ENCODE results near the gene SDHC.
"Not testable (repeated sequence)": the region's sequence is repeated elsewhere in the genome, so short reads cannot be mapped to it uniquely, and the experiment has no call there.

SDHC gene

DNA sequence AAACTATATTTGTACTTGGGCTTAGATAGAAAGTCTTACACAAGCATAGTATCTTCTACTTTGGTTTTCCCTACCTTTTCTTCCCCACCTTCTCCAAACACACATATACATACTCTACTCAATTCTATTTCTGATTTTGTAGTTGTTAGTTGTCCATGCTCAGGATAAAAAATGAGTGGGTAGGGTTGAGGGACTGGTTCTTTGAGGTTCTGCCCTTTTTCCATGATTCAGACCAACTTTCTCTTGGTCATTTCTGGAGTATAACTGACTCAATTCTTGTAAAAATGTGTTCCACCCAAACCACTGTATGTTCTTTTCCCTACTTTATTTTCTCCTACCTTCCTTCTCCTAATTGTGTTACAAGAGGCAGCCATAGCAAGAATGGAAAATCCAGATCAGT is 50.2 kb downstream of the SDHC start:
- H3K4me1 ChIP-seq (ENCODE audit: insufficient read depth, low read length): peaks cover 3% of the 10 kb centered on the region
- no peaks in the 10 kb centered on the region for H3K27me3 ChIP-seq (ENCODE audit: control insufficient read depth in 1 of 2, insufficient read depth in 2 of 2, low read length in 2 of 2)
- H3K27ac ChIP-seq (ENCODE audit: low read depth, low read length): no peak overlapping the region
- no peaks in the 10 kb centered on the region for H3K9me3 ChIP-seq (ENCODE audit: low read length)
- no peaks in the 10 kb centered on the region for H3K36me3 ChIP-seq (ENCODE audit: insufficient read depth, low read length)
- H3K9ac ChIP-seq (ENCODE audit: low read length): no peak overlapping the region
- H3K4me3 ChIP-seq (ENCODE audit: low read depth in 1 of 2, low read length in 2 of 2): no peak overlapping the region

DNA sequence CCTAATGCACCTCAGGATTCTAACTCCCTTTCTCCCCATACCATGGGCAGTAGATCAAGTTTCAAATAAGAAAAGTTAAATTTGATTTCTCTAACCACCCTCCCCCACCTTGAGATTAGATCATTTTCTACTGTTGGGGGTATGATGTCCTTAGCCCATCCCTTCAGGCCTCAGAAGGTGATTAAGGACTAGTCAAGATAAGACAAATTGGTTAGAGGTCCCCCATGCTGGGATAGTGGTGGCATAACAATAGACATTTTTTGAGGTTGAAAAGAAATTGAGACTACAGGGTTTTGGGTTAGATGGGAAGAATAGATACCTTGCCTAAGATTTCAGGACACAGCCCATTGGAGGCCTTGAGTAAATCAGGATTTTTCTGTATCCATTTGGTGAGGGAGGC is 51.0 kb downstream of the SDHC start:
- H3K27ac ChIP-seq (ENCODE audit: low read depth, low read length): no peak overlapping the region

DNA sequence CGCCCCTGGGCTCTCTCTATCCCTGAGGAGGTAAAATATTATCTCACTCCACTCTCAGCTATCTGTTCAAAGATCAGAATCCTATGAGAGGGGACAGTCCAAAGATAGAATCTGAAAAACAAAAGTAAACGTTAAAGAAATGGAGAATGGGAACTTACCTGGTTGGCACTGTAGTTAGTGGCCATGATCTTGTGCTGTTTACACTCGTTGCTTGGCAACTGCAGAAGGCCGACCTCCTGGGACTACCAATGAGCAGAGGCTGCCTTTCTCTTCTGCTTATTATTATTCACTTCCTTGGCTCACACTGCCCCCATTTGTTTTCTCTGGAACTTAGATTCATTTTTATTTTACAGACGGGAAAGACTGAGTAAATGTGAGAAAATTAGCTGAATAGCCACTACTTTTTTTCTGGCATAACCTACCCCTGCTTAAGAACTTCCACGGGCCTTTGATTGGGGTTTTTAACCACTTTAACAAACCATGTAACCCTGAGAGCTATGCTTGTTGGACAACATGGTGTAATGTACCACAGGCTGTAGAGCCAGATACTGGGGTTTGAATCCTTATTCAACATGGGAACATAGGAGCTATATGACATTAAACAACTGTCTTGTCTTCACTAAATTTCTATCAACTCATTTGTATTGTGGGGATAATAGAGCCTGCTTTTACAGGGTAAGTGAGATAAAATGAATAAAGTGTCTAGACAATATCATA is 53.7 kb downstream of the SDHC start, which contains the start of gene CFAP126:
TSS of gene CFAP126 (minus strand) at position 193 of the 717 bp plus-strand sequence. CDS start at position 185, 8 bp downstream.
- no peaks in the 10 kb centered on the region for H3K27me3 ChIP-seq (ENCODE audit: control insufficient read depth in 1 of 2, insufficient read depth in 2 of 2, low read length in 2 of 2)
- no peaks in the 10 kb centered on the region for H3K36me3 ChIP-seq (ENCODE audit: insufficient read depth, low read length)
- no peaks in the 10 kb centered on the region for H3K9me3 ChIP-seq (ENCODE audit: low read length)
- no peak within 1 kb of the TSS for H3K4me3 ChIP-seq (ENCODE audit: low read depth in 1 of 2, low read length in 2 of 2)
- H3K9ac ChIP-seq (ENCODE audit: low read length): no peak within 1 kb of the TSS
- H3K27ac ChIP-seq (ENCODE audit: low read depth, low read length): no peak within 1 kb of the TSS
- peaks cover 3% of the 10 kb centered on the region for H3K4me1 ChIP-seq (ENCODE audit: insufficient read depth, low read length)

More for the DNA sequence above, 51.0 kb downstream of the SDHC start:
- no peak overlapping the region for H3K4me3 ChIP-seq (ENCODE audit: low read depth in 1 of 2, low read length in 2 of 2)
- no peak overlapping the region for H3K9ac ChIP-seq (ENCODE audit: low read length)
- H3K4me1 ChIP-seq (ENCODE audit: insufficient read depth, low read length): peaks cover 3% of the 10 kb centered on the region
- H3K27me3 ChIP-seq (ENCODE audit: control insufficient read depth in 1 of 2, insufficient read depth in 2 of 2, low read length in 2 of 2): no peaks in the 10 kb centered on the region
- H3K9me3 ChIP-seq (ENCODE audit: low read length): no peaks in the 10 kb centered on the region
- H3K36me3 ChIP-seq (ENCODE audit: insufficient read depth, low read length): no peaks in the 10 kb centered on the region

DNA sequence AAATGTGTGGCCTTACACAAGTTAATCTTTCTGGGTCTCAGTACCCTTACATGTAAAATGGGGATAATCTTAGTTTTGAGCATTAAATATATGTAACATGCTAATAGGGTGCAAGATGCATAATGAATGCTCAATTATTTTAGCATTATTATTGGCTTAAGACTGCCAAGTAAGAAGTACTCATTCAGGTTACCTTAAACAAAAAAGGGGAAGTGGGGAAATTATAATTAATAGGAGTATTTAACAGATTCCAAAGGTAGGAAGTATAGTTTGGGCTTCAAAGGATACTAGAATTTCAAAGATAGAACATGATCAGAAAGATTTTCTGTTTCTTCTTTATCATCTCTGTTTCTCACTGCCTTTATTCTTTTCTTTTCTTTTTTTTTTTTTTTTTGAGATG is 59.3 kb downstream of the SDHC start:
- H3K4me1 ChIP-seq (ENCODE audit: insufficient read depth, low read length): no peaks in the 10 kb centered on the region
- H3K27ac ChIP-seq (ENCODE audit: low read depth, low read length): no peak overlapping the region
- no peaks in the 10 kb centered on the region for H3K9me3 ChIP-seq (ENCODE audit: low read length)
- no peaks in the 10 kb centered on the region for H3K27me3 ChIP-seq (ENCODE audit: control insufficient read depth in 1 of 2, insufficient read depth in 2 of 2, low read length in 2 of 2)
- no peak overlapping the region for H3K9ac ChIP-seq (ENCODE audit: low read length)
- H3K36me3 ChIP-seq (ENCODE audit: insufficient read depth, low read length): no peaks in the 10 kb centered on the region
- no peak overlapping the region for H3K4me3 ChIP-seq (ENCODE audit: low read depth in 1 of 2, low read length in 2 of 2)

DNA sequence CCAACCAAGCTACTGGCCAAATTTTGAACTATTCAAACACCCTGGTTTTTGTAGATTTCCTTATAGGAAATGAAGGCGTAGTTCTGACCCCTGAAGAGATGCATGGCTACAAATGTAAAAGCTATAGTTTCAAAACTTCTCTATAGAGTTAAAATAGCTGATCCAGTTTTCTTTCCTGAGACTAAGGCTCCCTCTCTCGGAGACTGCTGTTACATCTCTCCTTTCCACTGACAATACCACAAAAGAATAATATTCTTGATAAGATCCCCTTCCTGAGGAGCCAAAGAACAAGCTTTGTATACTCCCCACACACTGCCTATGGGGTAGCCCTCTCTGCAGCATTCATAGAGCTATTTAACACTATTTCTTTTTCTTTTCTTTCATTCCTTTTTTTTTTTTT is 60.2 kb downstream of the SDHC start:
- Histone ChIP-seq H3K4me3 (ENCODE audit: low read depth in 1 of 2, low read length in 2 of 2) (no peak overlapping the region), H3K27me3 (ENCODE audit: control insufficient read depth in 1 of 2, insufficient read depth in 2 of 2, low read length in 2 of 2) (no peaks in the 10 kb centered on the region), H3K9me3 (ENCODE audit: low read length) (no peaks in the 10 kb centered on the region), H3K27ac (ENCODE audit: low read depth, low read length) (no peak overlapping the region), H3K36me3 (ENCODE audit: insufficient read depth, low read length) (no peaks in the 10 kb centered on the region), H3K4me1 (ENCODE audit: insufficient read depth, low read length) (no peaks in the 10 kb centered on the region), H3K9ac (ENCODE audit: low read length) (no peak overlapping the region)

DNA sequence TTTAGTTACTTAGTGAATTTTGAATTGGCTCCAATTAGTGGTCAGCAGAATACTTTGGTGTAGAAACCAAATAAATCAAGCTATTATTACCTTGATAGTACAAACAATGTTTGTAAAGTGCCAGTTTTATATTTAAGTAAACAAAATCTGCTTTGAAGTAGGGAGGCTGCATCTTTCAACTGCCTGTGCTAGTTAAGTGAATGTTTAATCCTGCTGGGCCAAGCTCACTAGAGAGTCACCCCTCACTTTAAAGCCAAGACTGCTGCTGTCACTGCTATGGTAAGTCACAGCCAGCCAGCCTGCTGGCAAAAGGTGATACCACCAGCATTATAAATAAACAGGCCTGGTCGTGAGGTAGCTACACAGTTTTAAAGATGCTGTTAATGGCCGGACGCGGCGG is 63.8 kb downstream of the SDHC start:
- Histone ChIP-seq H3K27me3 (ENCODE audit: control insufficient read depth in 1 of 2, insufficient read depth in 2 of 2, low read length in 2 of 2) (no peaks in the 10 kb centered on the region), H3K4me1 (ENCODE audit: insufficient read depth, low read length) (peaks cover 4% of the 10 kb centered on the region)

DNA sequence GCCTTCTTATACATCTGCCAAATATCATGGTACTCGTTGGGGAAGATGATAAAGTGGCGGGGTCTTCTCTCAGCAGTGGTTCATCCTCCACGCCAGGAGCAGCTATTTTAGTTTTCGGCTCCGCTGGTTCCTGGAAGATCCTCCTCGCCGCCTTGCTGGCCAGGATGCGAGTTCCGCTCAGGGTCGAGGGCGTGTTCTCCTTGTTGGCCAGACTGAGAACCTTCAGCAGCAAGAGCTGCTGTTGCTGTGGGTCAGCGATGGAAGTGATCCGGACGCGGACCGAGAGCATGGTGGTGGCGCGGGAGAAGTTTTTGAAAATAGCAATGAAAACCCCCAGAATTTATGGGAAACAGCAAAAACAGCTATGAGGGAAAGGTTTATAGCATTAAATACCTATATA is 64.9 kb downstream of the SDHC start:
- Histone ChIP-seq H3K4me3 (ENCODE audit: low read depth in 1 of 2, low read length in 2 of 2) (no peak overlapping the region), H3K27ac (ENCODE audit: low read depth, low read length) (no peak overlapping the region), H3K9ac (ENCODE audit: low read length) (no peak overlapping the region), H3K36me3 (ENCODE audit: insufficient read depth, low read length) (no peaks in the 10 kb centered on the region), H3K9me3 (ENCODE audit: low read length) (no peaks in the 10 kb centered on the region), H3K27me3 (ENCODE audit: control insufficient read depth in 1 of 2, insufficient read depth in 2 of 2, low read length in 2 of 2) (no peaks in the 10 kb centered on the region), H3K4me1 (ENCODE audit: insufficient read depth, low read length) (peaks cover 4% of the 10 kb centered on the region)

More for the DNA sequence above, 63.8 kb downstream of the SDHC start:
- Histone ChIP-seq H3K27ac (ENCODE audit: low read depth, low read length) (no peak overlapping the region), H3K4me3 (ENCODE audit: low read depth in 1 of 2, low read length in 2 of 2) (no peak overlapping the region), H3K9ac (ENCODE audit: low read length) (no peak overlapping the region), H3K9me3 (ENCODE audit: low read length) (no peaks in the 10 kb centered on the region), H3K36me3 (ENCODE audit: insufficient read depth, low read length) (no peaks in the 10 kb centered on the region)

DNA sequence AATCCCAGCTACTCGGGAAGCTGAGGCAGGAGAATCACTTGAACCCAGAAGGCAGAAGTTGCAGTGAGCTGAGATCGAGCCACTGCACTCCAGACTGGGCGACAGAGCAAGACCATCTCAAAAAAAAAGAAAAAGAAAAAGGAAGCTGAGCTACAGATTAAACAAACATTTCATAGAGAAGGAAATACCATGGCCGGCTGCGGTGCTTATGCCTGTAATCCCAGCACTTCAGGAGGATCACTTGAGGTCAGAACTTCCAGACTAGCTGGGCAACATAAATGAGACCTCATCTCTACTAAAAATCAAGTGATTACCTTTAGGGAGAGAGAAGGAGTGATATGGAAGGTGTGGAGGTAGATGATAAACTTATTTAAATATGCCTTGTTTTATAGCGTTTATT is 67.5 kb downstream of the SDHC start:
- Histone ChIP-seq H3K27ac (ENCODE audit: low read depth, low read length) (no peak overlapping the region), H3K4me1 (ENCODE audit: insufficient read depth, low read length) (peaks cover 4% of the 10 kb centered on the region), H3K9me3 (ENCODE audit: low read length) (no peaks in the 10 kb centered on the region), H3K9ac (ENCODE audit: low read length) (no peak overlapping the region), H3K36me3 (ENCODE audit: insufficient read depth, low read length) (no peaks in the 10 kb centered on the region), H3K27me3 (ENCODE audit: control insufficient read depth in 1 of 2, insufficient read depth in 2 of 2, low read length in 2 of 2) (no peaks in the 10 kb centered on the region), H3K4me3 (ENCODE audit: low read depth in 1 of 2, low read length in 2 of 2) (no peak overlapping the region)

DNA sequence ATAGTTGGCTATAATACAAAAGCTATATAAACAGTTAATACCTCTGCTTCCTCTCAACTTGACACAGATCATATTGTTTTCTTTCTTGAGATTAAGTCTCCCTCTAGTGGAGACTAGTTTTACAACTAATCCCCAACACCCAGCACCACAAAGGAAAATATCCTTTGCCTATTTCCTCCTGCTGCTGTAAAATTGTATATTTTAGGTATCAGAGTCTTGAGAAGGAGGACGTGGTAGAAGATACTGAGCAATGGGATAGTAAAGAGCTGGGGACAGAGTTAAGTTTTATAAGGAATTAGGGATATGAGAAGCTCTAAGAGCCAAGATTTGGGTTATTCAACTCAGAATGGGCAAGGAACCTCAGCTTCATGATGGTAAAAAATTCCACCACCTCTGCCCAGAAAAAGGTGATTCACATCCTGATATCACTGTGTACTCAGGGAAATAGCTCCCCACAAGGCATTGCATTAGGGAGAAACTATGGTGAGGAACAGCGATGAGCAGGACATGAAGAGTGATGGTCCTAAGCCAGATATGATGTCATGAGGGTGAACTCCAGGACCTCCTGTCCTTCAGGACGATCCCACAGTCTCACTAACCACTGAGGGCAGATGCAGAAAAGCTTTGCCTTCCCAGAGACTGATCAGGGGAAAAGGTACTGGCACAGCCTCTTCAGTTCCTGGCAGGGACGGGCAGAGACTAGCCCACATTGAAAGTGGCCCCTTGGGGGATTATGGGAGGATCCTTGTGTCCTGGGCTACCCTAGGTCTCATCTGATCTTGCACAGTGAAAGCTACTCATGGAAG is 68.2 kb downstream of the SDHC start:
- Histone ChIP-seq H3K36me3 (ENCODE audit: insufficient read depth, low read length) (no peaks in the 10 kb centered on the region), H3K9me3 (ENCODE audit: low read length) (no peaks in the 10 kb centered on the region), H3K4me3 (ENCODE audit: low read depth in 1 of 2, low read length in 2 of 2) (no peak overlapping the region), H3K27ac (ENCODE audit: low read depth, low read length) (no peak overlapping the region), H3K4me1 (ENCODE audit: insufficient read depth, low read length) (peaks cover 4% of the 10 kb centered on the region), H3K27me3 (ENCODE audit: control insufficient read depth in 1 of 2, insufficient read depth in 2 of 2, low read length in 2 of 2) (no peaks in the 10 kb centered on the region), H3K9ac (ENCODE audit: low read length) (no peak overlapping the region)

DNA sequence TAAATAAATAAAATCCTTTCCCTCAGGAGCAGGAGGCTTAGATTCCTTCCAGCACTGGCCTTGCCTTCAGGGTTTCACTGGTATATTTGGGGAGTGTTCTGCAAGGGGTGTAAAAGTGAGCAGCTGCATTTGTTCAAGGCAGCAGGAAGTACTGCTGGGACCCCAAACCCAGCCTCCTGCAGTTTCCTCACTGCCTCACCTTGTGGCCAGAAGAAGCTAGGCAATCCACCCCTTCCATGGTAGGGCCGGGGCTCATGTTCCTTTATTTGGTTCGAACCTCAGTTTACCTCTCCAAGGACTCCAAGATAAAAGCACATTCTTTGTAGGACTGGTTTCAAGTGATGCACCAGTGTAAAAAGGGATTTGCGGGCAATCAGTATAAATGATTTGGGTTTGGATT is 74.5 kb downstream of the SDHC start:
- Histone ChIP-seq H3K27ac (ENCODE audit: low read depth, low read length) (no peak overlapping the region), H3K36me3 (ENCODE audit: insufficient read depth, low read length) (no peaks in the 10 kb centered on the region), H3K4me1 (ENCODE audit: insufficient read depth, low read length) (no peaks in the 10 kb centered on the region), H3K9ac (ENCODE audit: low read length) (no peak overlapping the region), H3K4me3 (ENCODE audit: low read depth in 1 of 2, low read length in 2 of 2) (no peak overlapping the region), H3K27me3 (ENCODE audit: control insufficient read depth in 1 of 2, insufficient read depth in 2 of 2, low read length in 2 of 2) (no peaks in the 10 kb centered on the region), H3K9me3 (ENCODE audit: low read length) (no peaks in the 10 kb centered on the region)

DNA sequence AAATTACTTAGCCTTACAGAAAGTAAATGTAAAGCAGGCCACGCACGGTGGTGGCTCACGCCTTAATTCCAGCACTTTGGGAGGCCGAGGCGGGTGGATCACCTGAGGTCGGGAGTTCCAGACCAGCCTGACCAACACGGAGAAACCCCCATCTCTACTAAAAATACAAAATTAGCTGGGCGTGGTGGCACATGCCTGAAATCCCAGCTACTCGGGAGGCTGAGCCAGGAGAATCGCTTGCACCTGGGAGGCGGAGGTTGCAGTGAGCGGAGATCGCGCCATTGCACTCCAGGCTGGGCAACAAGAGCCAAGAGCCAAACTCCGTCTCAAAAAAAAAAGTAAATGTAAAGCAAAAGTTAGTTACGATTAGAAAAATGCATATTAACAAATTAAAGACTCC is 75.0 kb downstream of the SDHC start:
- not testable (repeated sequence) for H3K9me3 ChIP-seq (ENCODE audit: low read length); H3K36me3 ChIP-seq (ENCODE audit: insufficient read depth, low read length); H3K4me1 ChIP-seq (ENCODE audit: insufficient read depth, low read length); H3K27me3 ChIP-seq (ENCODE audit: control insufficient read depth in 1 of 2, insufficient read depth in 2 of 2, low read length in 2 of 2)
- H3K4me3 ChIP-seq (ENCODE audit: low read depth in 1 of 2, low read length in 2 of 2): peak overlapping the region in 1 of 2 donors; percentile 69
- peak overlapping the region; percentile 86 for H3K27ac ChIP-seq (ENCODE audit: low read depth, low read length)
- H3K9ac ChIP-seq (ENCODE audit: low read length): peak overlapping the region; percentile 73
